MCF 10A (cell line): ENCODE measurements around the gene NLRC3. TPM values are rescaled to one million over a fixed set of nuclear protein-coding genes. Genes with fewer than 3 reads are reported as not detected.

ENCODE experiments used
- BruUV-seq: library from RNA; stranded (reverse); fragments of 400-500 nt; replicated peaks from 2 replicates; lab custom pipeline; 2021; lab: Mats Ljungman, UMichigan
- CTCF ChIA-PET: fragments of 300-600 bp; sonication (Branson Sonifier 250); formaldehyde crosslinking; extraction: SDS; loops from one replicate; lab custom pipeline; 2021; ENCODE audit warnings: antibody characterized with exemption, inconsistent platforms; lab: Yijun Ruan, JAX
- POLR2A ChIA-PET: fragments of 300-600, 350-650 bp; sonication (Branson Sonifier 250); formaldehyde crosslinking; extraction: SDS; loops from one replicate; lab custom pipeline; 2020; ENCODE audit warnings: antibody characterized with exemption, inconsistent platforms; lab: Yijun Ruan, JAX
- DNase-seq: peaks from one replicate; pipeline ENCODE4 v3.0.0-alpha.2; 2018; ENCODE audit not compliant: unreplicated experiment
- H3K27ac Mint-ChIP-seq: one replicate; pipeline ENCODE4 v1.8.0; 2022; ENCODE audit warnings: mild to moderate bottlenecking, low read depth, mixed read lengths; ENCODE audit not compliant: unreplicated experiment
- H3K27me3 Mint-ChIP-seq: one replicate; pipeline ENCODE4 v1.8.0; 2022; ENCODE audit warnings: mixed read lengths; ENCODE audit not compliant: insufficient read depth, unreplicated experiment
- H3K36me3 Mint-ChIP-seq: one replicate; pipeline ENCODE4 v1.8.0; 2022; ENCODE audit warnings: mild to moderate bottlenecking, moderate library complexity, mixed read lengths; ENCODE audit not compliant: insufficient read depth, unreplicated experiment
- H3K4me1 Mint-ChIP-seq: one replicate; pipeline ENCODE4 v1.8.0; 2022; ENCODE audit warnings: mixed read lengths; ENCODE audit not compliant: insufficient read depth, unreplicated experiment
- H3K4me3 Mint-ChIP-seq: one replicate; pipeline ENCODE4 v1.8.0; 2022; ENCODE audit warnings: mild to moderate bottlenecking, moderate library complexity, mixed read lengths; ENCODE audit not compliant: unreplicated experiment
- H3K9me3 Mint-ChIP-seq: one replicate; pipeline ENCODE4 v1.8.0; 2022; ENCODE audit warnings: mixed read lengths; ENCODE audit not compliant: unreplicated experiment
- CTCF ChIP-seq: fragments of 200-600 bp; IDR thresholded peaks from one replicate; pipeline ENCODE4 v1.8.0; 2022; ENCODE audit warnings: antibody characterized with exemption, mild to moderate bottlenecking; ENCODE audit not compliant: unreplicated experiment
- intact Hi-C: fragments of 100-400 bp; cut with micrococcal nuclease; formaldehyde crosslinking; loops from 2 replicates; pipeline ENCODE4 v1.14.1; 2022
- total RNA-seq: library from RNA; stranded (reverse); gene quantifications from 2 replicates; pipeline ENCODE4 v1.2.3, GENCODE V29; 2022

NLRC3 gene
- total RNA-seq, 1 experiment from 2014 or later = not detected

- Mint-ChIP-seq H3K27ac (no peak overlapping the region), H3K36me3 (peaks cover 7% of the 10 kb centered on the region), H3K9me3 (no peaks in the 10 kb centered on the region), H3K27me3 (no peaks in the 10 kb centered on the region), H3K4me3 (no peak overlapping the region), H3K4me1 (no peaks in the 10 kb centered on the region)
- CTCF ChIA-PET = no interaction called here
- no TSS peak for BruUV-seq
- no peak for DNase-seq
- TF ChIP-seq CTCF = no peak
- POLR2A ChIA-PET = no interaction called here
- intact Hi-C loops = no loop called here
Observed at GRCh38 chr16:3576211-3576610, 992 bp downstream of the NLRC3 start.

GRCh38 chr16:3575491-3575890, 1.7 kb downstream of the NLRC3 start:
- TF ChIP-seq CTCF = no peak
- Mint-ChIP-seq H3K27me3 (no peaks in the 10 kb centered on the region), H3K4me3 (no peak overlapping the region), H3K9me3 (peaks cover 4% of the 10 kb centered on the region), H3K4me1 (no peaks in the 10 kb centered on the region), H3K36me3 (peaks cover 3% of the 10 kb centered on the region), H3K27ac (no peak overlapping the region)
- intact Hi-C loops = no loop called here
- CTCF ChIA-PET = no interaction called here
- POLR2A ChIA-PET = no interaction called here
- BruUV-seq = no TSS peak
- DNase-seq = no peak

- no peak for TF ChIP-seq CTCF
- no peaks in the 10 kb centered on the region for H3K27me3 Mint-ChIP-seq
- H3K4me3 Mint-ChIP-seq = no peak overlapping the region
- no peaks in the 10 kb centered on the region for H3K4me1 Mint-ChIP-seq
- intact Hi-C loops = no loop called here
- ChIA-PET POLR2A (interaction anchor here (0.6 kb wide), 1 partner anchor 65 kb away, joined by 3 read pairs; no protein-coding TSS in a partner anchor), CTCF (no interaction called here)
- DNase-seq = no peak
- peaks cover 4% of the 10 kb centered on the region for H3K36me3 Mint-ChIP-seq
- H3K9me3 Mint-ChIP-seq = peaks cover 7% of the 10 kb centered on the region
- BruUV-seq = no TSS peak
- H3K27ac Mint-ChIP-seq = no peak overlapping the region
Observed at GRCh38 chr16:3574195-3574594, 3.0 kb downstream of the NLRC3 start.

- DNase-seq = no peak
- Mint-ChIP-seq H3K9me3 (peaks cover 7% of the 10 kb centered on the region), H3K27ac (no peak overlapping the region), H3K36me3 (peaks cover 4% of the 10 kb centered on the region), H3K4me1 (no peaks in the 10 kb centered on the region), H3K4me3 (no peak overlapping the region), H3K27me3 (no peaks in the 10 kb centered on the region)
- ChIA-PET CTCF (interaction anchor here (0.6 kb wide), 1 partner anchor 12 kb away, joined by 3 read pairs; no protein-coding TSS in a partner anchor), POLR2A (interaction anchor here (0.7 kb wide), 1 partner anchor 528 kb away, joined by 3 read pairs; no protein-coding TSS in a partner anchor)
- no peak for TF ChIP-seq CTCF
- no TSS peak for BruUV-seq
- intact Hi-C loops = no loop called here
Observed at GRCh38 chr16:3573146-3573815, 3.9 kb downstream of the NLRC3 start.
